ENCODE data around the gene SLC26A11.

The SLC26A11 gene

DNA sequence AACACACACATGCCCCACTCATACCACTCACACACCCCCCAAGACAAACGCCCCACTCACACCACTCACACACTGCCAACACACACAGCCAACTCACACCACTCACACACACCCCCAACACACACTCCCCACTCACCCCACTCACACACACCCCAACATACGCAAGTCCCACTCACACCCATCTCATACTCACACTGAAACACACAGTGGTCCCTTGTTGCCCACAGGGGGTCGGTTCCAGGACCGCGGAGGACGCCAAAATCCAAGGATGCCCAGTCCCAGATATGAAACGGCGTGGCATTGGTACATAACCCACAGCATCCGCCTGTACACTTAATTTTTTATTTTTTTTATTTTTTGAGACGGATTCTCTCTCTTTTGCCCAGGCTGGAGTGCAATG lies 61.3 kb downstream of the SLC26A11 start:
- TF ChIP-seq, protein P1, sequence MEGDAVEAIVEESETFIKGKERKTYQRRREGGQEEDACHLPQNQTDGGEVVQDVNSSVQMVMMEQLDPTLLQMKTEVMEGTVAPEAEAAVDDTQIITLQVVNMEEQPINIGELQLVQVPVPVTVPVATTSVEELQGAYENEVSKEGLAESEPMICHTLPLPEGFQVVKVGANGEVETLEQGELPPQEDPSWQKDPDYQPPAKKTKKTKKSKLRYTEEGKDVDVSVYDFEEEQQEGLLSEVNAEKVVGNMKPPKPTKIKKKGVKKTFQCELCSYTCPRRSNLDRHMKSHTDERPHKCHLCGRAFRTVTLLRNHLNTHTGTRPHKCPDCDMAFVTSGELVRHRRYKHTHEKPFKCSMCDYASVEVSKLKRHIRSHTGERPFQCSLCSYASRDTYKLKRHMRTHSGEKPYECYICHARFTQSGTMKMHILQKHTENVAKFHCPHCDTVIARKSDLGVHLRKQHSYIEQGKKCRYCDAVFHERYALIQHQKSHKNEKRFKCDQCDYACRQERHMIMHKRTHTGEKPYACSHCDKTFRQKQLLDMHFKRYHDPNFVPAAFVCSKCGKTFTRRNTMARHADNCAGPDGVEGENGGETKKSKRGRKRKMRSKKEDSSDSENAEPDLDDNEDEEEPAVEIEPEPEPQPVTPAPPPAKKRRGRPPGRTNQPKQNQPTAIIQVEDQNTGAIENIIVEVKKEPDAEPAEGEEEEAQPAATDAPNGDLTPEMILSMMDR (IDR thresholded peaks at IDR 0.05; ENCODE audit: control insufficient read depth, extremely low read depth, insufficient read depth), result no peak
- DNase-seq (ENCODE audit: low read depth), result no peak
- H3K4me3 ChIP-seq (ENCODE audit: low read depth, low read length), result no peak overlapping the region

DNA sequence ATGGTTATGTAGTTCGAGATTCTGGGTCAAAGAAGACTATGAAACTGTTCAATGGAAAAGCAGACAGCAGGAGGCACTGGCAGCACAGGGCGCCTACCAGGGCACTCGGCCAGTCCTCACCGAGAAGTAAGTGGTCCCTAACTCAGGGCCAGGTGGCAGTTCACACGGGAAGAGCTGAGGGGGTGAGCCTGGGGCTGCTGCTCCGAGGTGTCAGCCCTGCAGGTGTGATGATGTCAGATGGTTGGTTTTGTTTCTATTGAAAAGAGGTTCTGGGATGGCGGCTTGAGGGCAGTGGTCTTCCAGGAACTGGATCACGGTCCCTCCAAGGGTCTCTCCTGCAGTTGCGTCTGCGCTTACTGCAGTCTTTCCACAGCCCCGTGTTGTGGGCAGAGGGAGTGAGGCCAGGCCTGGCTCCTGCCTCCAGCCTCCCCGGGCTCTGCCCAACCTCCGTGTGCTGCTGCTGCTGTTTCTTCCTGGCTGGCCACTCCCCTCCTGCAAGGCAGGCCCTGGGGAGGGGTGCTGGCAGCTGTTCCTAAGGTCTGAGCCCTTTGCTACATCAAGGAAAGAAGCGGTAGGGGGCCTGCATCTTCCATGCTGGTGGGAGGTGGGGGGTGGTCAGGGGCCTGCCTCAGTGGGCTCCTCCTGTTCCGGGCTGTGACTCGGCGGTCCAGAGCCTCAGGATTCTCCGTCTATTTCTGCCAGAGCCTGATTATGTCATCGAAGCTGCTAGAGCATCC lies 63.1 kb downstream of the SLC26A11 start:
- DNase-seq (ENCODE audit: low read depth), result no peak
- TF ChIP-seq, protein P1 (IDR thresholded peaks at IDR 0.05; ENCODE audit: control insufficient read depth, extremely low read depth, insufficient read depth), result no peak
- no peak overlapping the region for H3K4me3 ChIP-seq (ENCODE audit: low read depth, low read length)

DNA sequence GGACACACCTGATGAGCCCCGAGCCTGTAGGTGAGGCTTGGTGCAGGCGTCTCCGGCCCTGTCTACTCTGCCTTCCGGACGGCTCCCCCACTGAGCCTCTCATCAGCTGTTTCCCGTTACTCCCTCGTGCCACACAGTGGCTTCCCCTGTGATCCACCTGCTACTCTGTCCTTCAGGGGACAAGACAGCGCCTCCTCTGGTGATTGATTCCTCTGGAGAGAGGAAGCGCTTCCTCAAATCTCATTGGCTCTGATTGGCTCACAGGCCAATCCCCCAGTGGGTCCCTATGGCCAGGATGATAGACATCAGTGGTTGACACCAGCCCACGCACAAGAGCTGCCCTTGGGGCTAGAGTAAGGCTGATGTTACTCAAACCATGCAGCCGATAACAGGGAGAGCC lies 64.4 kb downstream of the SLC26A11 start:
- TF ChIP-seq, protein P1 (IDR thresholded peaks at IDR 0.05; ENCODE audit: control insufficient read depth, extremely low read depth, insufficient read depth), result no peak

DNA sequence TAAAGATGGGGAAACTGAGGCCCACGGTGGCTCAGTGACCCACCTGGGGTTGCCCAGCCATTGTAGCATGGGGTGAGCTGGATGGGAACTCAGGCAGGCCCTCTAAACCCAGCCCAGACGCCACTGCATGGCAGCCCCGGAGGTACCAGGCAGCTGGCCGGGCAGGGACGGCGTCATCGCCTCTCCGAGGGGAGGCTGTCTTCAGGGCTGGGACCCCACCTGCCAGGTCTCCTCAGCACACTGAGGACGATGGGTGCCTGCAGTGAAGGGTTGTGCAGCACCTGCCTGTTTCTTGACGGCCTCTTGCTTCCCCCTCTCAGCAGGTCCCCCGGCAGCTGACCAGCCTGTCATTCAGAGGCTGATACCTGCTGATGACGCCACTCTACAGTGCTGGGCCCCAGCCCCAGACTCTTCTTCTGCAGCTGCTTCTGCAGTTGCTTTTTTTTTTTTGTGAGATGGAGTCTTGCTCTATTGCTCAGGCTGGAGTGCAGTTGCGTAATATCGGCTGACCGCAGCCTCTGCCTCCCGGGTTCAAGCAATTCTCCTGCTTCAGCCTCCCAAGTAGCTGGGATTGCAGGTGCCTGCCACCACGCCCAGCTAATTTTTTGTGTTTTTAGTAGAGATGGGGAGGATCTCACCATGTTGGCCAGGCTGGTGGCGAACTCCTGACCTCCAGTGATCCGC lies 65.2 kb downstream of the SLC26A11 start:
- DNase-seq (ENCODE audit: low read depth), result no peak
- TF ChIP-seq, protein P1 (IDR thresholded peaks at IDR 0.05; ENCODE audit: control insufficient read depth, extremely low read depth, insufficient read depth), result no peak
- no peak overlapping the region for H3K4me3 ChIP-seq (ENCODE audit: low read depth, low read length)

More for the DNA sequence above, 64.4 kb downstream of the SLC26A11 start:
- H3K4me3 ChIP-seq (ENCODE audit: low read depth, low read length), result no peak overlapping the region
- no peak for DNase-seq (ENCODE audit: low read depth)

DNA sequence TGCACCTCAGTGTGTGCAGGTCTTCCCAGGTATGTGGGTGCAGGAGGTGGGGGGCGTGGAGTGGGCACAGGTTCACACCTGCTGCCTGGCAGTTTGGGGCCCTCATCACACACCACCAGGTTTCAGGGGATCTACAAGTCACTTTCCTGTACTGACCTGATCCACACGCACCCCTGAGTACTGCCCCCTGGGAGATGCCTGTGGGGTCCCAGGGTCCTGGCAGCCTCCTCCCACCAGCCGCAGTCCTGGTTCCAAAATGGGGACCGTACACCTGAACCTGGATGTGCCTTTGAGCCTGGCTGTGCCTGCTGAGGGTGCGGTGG lies 66.4 kb downstream of the SLC26A11 start:
- DNase-seq (ENCODE audit: low read depth), result no peak
- no peak overlapping the region for H3K4me3 ChIP-seq (ENCODE audit: low read depth, low read length)
- TF ChIP-seq, protein P1 (IDR thresholded peaks at IDR 0.05; ENCODE audit: control insufficient read depth, extremely low read depth, insufficient read depth), result no peak

DNA sequence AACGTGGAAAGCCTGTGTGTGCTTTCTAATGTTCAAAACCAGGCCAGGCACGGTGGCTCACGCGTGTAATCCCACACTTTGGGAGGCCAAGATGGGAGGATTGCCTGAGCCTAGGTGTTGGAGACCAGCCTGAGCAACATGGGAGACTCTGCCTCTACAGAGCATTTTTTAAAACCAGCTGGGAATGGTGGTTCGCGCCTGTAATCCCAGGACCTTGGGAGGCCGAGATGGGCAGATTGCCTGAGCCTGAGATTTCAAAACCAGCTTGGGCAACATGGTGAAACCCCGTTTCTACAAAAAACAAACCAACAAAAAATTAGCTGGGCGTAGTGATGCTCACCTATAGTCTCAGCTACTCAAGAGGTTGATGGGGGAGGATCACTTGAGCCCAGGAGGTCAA lies 66.8 kb downstream of the SLC26A11 start:
- H3K4me3 ChIP-seq (ENCODE audit: low read depth, low read length), result no peak overlapping the region
- no peak for DNase-seq (ENCODE audit: low read depth)
- TF ChIP-seq, protein P1 (IDR thresholded peaks at IDR 0.05; ENCODE audit: control insufficient read depth, extremely low read depth, insufficient read depth), result no peak
